ENCODE data around the gene CASP8. TPM values are rescaled to one million over a fixed set of nuclear protein-coding genes. Genes with fewer than 3 reads are reported as not detected.

CASP8 gene
- total and polyA plus RNA-seq, 9 of the 15 experiments (the other 6 are each of a cell fraction or from before 2014, with no cell fraction given) = 10.2 to 31.4 (median 19.4) TPM

DNA sequence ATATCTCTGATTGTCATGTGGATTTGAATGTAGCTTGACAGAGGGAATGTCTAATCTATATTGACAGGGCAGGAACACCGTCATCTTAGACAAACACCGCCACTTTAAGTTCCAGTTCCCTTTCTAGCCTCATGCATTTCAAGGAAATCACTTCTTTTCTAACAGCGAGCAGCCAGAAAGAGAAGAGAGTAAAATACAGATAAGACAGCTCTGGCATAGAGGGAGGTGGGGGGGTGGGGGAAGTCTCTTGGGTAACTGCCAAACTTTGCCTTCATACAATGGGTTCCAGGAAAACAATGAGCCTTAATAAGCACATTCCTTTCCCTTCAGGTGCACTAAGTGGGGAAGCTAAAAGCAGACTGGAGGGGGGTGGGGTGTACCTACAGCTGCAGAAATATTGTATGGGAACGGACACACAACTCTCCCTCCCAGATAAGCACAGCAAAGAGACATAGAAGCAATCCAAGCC, 40.2 kb upstream of the CASP8 start (continued):
- TF ChIP-seq, protein P1, sequence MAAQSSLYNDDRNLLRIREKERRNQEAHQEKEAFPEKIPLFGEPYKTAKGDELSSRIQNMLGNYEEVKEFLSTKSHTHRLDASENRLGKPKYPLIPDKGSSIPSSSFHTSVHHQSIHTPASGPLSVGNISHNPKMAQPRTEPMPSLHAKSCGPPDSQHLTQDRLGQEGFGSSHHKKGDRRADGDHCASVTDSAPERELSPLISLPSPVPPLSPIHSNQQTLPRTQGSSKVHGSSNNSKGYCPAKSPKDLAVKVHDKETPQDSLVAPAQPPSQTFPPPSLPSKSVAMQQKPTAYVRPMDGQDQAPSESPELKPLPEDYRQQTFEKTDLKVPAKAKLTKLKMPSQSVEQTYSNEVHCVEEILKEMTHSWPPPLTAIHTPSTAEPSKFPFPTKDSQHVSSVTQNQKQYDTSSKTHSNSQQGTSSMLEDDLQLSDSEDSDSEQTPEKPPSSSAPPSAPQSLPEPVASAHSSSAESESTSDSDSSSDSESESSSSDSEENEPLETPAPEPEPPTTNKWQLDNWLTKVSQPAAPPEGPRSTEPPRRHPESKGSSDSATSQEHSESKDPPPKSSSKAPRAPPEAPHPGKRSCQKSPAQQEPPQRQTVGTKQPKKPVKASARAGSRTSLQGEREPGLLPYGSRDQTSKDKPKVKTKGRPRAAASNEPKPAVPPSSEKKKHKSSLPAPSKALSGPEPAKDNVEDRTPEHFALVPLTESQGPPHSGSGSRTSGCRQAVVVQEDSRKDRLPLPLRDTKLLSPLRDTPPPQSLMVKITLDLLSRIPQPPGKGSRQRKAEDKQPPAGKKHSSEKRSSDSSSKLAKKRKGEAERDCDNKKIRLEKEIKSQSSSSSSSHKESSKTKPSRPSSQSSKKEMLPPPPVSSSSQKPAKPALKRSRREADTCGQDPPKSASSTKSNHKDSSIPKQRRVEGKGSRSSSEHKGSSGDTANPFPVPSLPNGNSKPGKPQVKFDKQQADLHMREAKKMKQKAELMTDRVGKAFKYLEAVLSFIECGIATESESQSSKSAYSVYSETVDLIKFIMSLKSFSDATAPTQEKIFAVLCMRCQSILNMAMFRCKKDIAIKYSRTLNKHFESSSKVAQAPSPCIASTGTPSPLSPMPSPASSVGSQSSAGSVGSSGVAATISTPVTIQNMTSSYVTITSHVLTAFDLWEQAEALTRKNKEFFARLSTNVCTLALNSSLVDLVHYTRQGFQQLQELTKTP (IDR thresholded peaks at IDR 0.05; ENCODE audit: low read depth in 1 of 2, partially characterized antibody in 2 of 2) = no peak
- TF ChIP-seq HMBOX1 (IDR thresholded peaks at IDR 0.05) (no peak), TAF7 (tag; IDR thresholded peaks at IDR 0.05) (no peak), CREB5 (CRISPR knock-in tag; IDR thresholded peaks at IDR 0.05) (no peak), CBFA2T3 (IDR thresholded peaks at IDR 0.05) (peak; percentile 89), KLF10 (CRISPR knock-in tag; IDR thresholded peaks at IDR 0.05) (no peak), ZKSCAN8 (CRISPR knock-in tag; IDR thresholded peaks at IDR 0.05) (no peak), VEZF1 (CRISPR knock-in tag; IDR thresholded peaks at IDR 0.05) (peak; percentile 75), PURB (CRISPR knock-in tag; IDR thresholded peaks at IDR 0.05; ENCODE audit: low read depth) (no peak), POLR2AphosphoS2 (IDR thresholded peaks at IDR 0.05; ENCODE audit: low read length) (no peak), ZC3H11A (IDR thresholded peaks at IDR 0.05; ENCODE audit: low read depth, low read length) (no peak), MYBL2 (IDR thresholded peaks at IDR 0.05; ENCODE audit: low read depth) (no peak), MYBL2 (CRISPR knock-in tag; IDR thresholded peaks at IDR 0.05; ENCODE audit: borderline replicate concordance) (no peak)
- TF ChIP-seq, protein P2, sequence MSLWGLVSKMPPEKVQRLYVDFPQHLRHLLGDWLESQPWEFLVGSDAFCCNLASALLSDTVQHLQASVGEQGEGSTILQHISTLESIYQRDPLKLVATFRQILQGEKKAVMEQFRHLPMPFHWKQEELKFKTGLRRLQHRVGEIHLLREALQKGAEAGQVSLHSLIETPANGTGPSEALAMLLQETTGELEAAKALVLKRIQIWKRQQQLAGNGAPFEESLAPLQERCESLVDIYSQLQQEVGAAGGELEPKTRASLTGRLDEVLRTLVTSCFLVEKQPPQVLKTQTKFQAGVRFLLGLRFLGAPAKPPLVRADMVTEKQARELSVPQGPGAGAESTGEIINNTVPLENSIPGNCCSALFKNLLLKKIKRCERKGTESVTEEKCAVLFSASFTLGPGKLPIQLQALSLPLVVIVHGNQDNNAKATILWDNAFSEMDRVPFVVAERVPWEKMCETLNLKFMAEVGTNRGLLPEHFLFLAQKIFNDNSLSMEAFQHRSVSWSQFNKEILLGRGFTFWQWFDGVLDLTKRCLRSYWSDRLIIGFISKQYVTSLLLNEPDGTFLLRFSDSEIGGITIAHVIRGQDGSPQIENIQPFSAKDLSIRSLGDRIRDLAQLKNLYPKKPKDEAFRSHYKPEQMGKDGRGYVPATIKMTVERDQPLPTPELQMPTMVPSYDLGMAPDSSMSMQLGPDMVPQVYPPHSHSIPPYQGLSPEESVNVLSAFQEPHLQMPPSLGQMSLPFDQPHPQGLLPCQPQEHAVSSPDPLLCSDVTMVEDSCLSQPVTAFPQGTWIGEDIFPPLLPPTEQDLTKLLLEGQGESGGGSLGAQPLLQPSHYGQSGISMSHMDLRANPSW (CRISPR knock-in tag; IDR thresholded peaks at IDR 0.05) = no peak
- TF ChIP-seq, protein P3, sequence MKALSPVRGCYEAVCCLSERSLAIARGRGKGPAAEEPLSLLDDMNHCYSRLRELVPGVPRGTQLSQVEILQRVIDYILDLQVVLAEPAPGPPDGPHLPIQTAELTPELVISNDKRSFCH (CRISPR knock-in tag; IDR thresholded peaks at IDR 0.05) = no peak
- TF ChIP-seq, protein P3 (tag; IDR thresholded peaks at IDR 0.05) = no peak
